Ishikawa (cell line): ENCODE measurements around the gene VPS35L.

Source experiments
- RAD21 ChIP-seq: IDR thresholded peaks from 2 replicates; pipeline ENCODE4 v1.6.1; 2012; ENCODE audit warnings: low read depth
- REST ChIP-seq: IDR thresholded peaks from 2 replicates; pipeline ENCODE4 v1.6.1; 2012; ENCODE audit warnings: low read depth, mild to moderate bottlenecking
- TAF1 ChIP-seq: IDR thresholded peaks from 2 replicates; pipeline ENCODE4 v1.6.1; 2012; ENCODE audit warnings: low read depth, mild to moderate bottlenecking

DNA sequence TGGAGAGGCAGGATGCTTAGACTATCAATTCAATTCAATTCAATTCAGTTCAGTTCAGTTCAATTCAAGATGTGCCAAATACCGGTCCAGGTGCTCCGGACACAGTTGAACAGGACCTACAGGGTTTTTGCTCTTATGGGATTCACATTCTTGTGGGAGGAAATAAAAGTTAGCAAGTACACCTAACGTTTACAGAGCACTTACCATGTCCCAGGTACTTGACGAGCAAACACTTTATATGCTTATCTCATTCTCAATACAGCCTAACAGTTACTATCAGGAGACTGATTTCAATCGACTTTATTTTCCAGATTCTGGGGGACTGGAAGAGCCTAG is 33.1 kb upstream of the VPS35L start:
- no peak for TF ChIP-seq REST
- TF ChIP-seq TAF1, result no peak; the same call in 1 of the 2 replicates
- no peak for TF ChIP-seq RAD21
